ENCODE measurements around the gene CYB5R3.

Gene CYB5R3

DNA sequence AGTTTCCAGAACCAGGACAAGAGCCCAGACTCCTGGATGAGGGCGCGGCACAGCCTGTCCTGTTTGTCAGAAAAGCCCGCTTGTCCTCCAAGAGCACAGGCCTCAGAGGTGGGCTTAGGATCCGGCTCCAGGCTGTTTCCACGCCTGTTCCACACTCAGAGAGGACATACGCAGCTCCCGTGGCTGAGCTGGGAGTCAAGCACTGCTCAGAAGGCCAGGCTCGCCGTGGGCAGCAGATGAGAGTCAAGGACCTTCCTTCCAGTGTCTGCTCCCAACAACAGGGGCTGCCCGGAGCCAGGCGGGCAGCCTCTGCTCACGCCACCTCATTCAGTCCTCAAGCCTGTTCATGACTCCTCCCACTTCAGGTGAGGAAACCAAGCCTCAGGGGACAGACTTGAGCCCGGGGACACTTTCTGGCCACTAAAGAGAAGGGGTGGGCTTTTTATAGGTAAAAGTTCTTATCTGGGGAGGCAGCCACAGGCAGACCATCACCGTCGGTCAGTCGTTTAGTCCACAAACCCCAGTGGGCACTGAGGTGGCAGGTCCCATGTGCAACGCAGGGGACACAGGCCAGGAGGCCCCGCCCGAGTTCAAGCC is 3.8 kb downstream of the CYB5R3 start:
- DNase-seq (ENCODE audit: low read depth in 2 of 2): no peak

DNA sequence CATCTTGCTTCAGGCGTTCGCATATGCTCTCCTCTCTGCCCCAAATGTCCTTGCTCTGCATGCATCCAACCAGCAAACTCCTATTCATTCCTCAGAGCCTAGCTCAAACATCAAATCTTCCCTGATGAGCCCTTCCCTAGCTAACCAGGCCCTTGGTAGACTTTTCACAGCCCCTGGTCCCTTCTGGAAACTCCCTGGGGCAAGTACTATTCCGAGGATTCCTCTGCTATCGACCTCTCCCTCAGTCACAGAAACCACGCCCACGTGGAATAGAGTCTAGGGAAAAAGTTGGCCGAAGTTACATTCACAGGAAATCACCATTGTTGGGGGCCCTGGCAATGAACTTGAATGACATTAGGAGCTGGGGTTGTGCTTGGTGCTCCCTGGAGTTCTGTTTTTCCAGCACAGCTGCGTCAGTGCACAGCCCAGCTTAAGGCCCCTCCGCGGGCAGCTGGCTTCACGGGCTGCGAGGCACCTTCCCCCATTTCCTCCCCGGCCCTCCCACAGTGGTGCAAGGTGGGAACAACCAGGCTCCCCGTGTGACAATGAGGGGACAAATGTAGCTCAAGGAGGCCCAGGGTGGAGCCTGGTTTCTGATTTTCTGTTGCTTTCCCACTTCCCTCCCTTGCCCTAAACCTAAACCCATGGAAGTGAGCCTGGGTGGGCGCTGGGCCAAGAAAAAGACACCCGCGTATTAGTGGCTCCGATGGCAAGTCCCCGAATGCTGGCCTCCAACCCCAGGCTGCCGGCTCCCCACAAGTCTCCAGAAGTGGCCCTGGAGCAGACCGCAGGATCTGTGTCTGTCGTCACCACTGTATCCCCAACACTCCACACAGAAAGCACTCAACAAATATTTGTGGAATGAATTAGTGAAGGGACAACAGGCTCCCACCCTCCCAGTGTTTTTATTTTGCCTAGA is 4.5 kb downstream of the CYB5R3 start:
- no peak for DNase-seq (ENCODE audit: low read depth in 2 of 2)

DNA sequence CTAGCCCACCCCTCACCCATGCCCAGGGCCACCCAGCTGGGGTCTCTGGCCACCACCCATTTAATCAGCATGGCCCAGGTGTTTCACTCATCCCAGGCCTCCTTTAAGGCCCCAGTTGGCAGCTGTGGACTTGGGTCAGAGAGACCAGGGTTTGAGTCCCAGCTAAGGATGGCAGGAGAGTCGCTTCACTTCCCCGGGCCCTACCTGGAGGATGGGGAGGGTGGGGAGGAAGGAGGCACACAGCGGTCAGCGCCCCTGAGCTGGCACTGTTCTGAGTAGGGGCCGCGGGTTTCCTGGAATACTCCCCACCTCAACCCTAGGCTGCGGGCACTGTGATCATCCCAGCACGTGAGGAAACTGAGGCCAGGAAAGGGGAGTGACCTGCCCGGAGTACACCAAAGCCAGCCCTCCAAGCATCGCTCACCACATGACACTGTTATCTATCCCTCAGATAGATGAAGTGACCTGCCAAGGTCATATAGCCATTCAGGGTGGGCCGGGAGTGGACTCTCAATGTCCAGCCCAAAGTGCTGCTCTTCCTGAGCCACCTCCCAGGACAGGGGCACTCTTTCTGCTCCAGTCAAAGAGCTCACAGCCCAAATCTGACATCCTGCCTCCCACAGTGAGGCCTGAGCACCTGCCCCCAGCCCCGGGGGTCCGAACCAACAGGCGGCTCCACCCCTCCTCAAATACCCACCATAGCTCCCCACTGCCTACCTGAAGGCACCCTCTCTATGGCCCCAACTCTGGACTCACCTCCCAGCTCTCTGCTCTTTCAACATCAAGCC is 5.4 kb downstream of the CYB5R3 start:
- no peak for DNase-seq (ENCODE audit: low read depth in 2 of 2)

DNA sequence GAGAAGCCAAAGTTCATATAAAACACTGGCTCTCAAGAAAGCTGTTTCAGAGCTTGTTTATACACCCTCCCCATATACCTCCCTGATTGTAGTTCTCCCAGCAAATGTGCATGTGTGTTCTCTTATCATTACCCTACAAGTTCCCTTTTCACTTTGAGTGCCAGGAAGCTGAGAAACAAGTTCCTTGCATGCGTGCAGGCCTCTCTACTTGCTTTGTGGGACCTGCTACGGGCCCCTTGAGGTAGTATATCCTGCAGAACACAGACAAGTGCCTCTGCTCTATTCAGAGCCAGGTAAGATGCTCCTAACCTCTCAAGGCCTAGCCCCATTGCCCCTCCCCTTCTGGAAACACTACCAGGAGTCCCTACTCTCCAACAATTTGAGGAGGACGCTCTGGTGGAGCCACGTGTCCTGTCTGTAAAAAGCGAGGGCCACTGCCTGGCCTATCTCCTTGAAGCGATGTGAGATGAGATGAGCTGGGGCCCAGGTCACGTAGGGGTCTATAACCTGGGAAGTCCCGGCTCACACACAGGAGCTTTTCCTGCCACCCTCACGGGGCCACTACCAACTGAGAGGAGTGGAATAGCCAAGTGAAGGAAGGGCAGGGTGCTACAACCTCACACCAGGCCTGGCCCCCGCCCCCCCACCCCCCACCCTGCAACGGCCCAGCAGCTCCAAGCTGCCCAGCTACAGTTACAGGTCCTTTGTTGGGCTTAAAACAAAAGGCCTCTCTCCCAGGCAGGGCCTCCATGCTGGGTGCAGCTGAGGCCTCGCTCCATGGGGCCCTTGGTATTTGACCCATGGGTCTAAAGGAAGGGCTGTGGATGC is 6.2 kb downstream of the CYB5R3 start:
- DNase-seq (ENCODE audit: low read depth in 2 of 2): no peak

DNA sequence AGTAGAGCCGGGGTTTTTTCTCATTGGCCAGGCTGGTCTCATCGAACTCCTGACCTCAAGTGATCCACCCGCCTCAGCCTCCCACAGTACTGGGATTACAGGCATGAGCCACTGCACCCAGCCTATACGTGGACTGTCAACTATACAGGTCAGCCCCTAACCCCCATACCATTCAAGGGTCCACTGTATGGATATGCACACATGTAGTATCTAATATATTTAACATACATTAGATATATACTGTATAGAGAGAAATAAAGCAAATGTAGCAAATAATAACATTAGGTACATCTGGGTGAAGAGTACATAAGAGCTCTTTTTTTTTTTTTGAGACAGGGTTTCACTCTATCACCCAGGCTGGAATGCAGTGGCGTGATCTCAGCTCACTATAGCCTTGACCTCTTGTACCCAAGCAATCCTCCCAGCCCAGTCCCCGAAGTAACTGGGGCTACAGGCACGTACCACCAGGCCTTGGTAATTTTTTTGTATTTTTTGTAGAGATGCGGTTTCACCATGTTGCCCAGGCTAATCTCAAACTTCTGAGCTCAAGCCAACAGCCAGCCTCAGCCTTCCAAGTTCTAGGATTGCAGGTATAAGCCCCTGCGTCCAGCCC is 7.3 kb downstream of the CYB5R3 start:
- no peak for DNase-seq (ENCODE audit: low read depth in 2 of 2)

DNA sequence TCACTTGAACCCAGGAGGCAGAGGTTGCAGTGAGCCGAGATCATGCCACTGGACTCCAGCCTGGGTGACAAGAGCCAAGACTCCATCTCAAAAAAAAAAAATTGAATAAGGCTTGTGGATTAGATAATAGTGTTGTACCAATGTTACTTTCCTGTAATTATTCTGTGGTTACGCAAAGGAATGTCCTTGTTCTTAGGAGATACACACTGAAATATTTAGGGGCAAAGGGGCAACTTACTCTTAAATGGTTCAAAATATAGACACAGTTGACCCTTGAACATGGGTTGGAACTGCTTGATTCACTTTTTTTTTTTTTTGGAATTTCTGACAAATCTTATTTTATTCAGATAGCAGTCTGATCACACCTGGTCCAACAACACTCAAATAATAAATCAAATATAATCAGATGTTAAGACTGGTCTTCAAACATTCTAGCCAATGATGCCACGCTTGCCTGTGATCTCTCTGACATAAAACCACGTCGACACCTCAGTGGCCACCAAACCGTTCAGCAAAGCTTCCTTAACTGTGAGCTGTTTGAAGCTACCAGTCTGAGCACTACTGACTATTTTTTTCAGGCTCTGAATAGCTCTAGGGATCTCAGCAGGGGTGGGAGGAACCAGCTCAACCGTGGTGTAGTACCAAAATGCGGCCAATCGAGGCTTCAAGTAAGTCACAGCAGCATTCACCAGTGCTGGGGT is 9.5 kb downstream of the CYB5R3 start:
- no peak for DNase-seq (ENCODE audit: low read depth in 2 of 2)

DNA sequence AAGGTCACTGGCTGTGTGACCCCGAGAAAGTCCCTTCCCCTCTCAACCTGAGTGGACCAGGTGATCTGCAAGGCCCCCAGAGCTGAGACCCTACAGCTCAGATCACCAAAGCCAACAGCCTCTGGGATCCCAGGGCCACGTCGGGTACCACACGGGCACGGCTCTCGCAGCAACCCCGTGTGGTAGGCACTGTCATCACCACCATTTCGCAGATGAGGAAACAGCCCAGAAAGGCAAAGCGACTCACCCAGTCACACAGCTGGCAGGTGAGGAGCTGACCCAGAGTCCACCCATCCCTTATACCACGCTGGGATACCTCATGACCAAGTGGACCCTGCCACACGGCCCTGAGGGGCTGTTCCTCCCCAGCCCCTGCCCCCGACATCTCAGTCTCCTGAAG is 11.6 kb downstream of the CYB5R3 start:
- no peak for DNase-seq (ENCODE audit: low read depth in 2 of 2)

DNA sequence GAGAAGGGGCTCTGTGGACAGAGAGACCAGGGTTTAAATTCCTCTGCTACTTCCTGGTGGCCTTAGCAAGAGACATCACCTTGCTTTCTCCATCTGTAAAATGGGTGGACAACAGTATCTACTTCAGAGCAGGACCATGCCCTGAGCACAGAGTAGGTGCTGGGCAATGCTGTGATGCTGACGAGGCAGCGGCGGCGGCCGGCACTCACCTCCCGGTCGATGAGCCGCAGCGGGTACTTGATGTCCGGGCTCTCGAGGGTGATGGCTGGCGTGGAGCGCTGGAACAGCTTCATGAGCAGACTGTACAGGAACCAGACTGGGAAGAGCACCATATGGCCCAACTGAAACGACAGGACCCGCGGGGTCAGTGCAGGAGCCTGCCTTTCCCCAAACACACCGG is 12.7 kb downstream of the CYB5R3 start:
- DNase-seq (ENCODE audit: low read depth in 2 of 2): no peak

DNA sequence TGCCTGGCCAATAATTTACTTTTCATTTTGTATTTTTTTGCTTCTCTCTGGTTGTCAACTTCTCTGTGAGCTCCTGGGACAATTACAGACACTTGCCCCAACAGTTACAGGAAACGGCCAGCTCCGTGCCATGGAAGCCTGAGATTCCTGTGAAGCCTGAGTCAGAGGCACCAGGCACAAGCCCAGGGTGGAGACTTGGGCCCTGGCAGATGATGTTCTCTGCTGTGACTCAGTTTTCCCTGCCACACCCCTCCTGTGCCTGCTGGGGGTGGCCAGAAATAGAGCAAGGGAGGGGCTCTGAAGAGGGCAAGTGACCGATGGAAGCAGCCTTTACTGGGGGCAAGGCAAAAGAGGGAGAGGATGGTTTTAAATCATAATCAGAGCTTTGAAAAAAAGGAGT is 13.7 kb downstream of the CYB5R3 start:
- no peak for DNase-seq (ENCODE audit: low read depth in 2 of 2)

DNA sequence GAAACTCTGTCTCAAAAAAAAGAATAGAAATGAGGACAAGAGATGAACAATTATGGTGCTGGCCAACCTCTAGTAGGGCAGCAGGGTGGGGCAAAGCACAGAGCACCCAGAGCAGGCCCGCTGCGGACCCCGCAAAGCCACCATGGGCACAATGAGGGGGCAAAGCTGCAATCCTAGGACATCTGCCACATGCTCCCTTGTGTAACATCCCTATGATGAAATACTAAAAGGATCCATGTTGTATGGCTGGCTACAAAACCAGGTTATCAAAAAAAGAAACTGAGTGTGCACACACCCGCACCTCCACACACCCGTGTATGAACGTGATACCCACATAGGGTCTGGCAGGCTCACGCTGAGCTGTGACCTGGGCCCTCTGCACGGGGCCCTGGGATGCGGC is 16.2 kb downstream of the CYB5R3 start:
- DNase-seq (ENCODE audit: low read depth in 2 of 2): no peak

DNA sequence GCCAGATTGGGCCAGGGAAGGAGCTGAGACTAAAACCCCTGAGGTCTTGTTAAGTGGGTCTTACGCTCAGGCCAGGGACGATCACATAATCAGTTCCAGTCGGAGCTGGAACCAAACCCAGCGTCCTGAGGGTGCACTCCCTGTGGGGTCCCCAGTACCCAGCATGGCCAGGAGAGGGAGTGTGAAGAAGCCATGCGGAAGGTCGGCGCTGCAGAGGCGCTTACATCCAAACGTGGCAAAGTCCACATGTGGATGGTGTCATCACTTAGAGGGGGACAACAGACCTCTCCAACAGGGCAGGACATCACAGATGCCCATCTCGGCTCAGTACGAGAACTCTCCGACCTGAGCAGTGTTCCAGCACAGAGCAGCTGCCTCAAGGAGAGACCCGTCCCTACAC is 17.1 kb downstream of the CYB5R3 start:
- no peak for DNase-seq (ENCODE audit: low read depth in 2 of 2)

DNA sequence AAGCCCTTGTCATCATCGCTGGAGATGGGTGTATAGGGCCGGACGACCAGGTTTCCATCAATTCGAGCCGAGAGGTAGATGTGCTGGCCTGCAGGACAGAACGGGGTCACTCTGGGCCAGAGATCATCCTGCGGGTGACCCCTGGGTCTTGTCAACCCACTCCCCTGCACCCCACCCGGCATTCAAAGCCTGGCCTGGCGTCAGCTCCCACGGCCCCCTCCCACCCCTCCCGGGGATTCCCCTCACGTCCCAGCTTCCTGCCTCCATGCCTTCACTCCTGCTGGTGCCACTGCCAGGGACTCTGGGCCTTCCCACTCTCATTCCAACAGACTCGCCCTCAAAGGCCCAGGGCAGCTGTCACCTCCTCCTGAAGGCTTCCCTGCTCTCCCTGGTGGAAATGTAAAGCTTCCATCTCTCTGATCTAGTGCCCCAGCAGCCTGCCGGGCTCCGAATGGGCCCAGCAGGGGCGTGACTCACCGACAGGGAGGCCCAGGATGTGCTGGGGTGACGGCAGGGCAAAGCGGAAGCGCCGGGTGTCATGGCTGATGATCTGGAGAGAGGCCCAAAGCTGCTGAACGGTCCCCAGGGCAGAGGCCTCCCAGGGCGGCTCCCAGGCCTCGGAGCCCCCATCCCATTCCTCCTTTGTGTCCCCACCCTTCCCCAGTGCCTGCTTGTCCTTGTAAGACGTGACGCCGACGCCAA is 18.1 kb downstream of the CYB5R3 start:
- DNase-seq (ENCODE audit: low read depth in 2 of 2): no peak

DNA sequence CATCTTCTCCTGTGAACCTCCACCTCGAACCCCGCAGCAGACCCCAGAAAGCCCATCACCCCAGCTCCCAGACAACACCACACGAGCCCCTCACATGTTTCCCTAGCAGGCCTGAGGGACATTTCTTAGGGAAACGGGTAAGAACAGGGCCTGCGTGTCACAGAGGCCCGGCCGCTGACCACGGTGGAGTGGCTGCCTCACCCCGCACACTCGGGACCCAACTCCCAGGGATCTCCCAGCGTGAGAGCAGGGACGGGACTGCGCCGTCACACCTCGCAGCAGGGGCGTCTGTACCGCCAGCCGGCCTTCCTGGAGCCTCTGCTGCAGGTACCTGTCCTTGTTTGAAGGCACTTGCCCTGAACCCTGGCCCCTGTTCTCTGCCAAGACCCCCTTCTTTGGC is 19.0 kb downstream of the CYB5R3 start:
- DNase-seq (ENCODE audit: low read depth in 2 of 2): no peak

DNA sequence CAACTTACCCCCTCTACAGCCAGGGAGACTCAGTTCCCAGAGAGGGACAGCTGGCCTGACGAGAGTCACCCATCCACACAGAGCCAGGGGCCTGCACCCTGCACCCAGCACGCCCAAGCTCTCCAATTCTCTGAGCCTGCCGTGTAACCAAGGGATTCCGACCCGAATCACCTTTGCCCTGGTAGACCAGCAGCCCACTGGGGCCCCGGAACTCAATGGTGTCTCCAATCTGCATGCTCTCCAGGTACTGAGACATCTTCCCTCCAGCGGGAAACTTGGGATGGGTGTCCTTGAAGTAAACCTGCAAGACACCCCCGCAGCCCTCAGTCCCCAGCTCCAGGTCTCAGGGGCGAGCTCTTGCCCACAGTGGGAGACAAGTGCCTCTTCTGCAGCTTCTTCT is 21.2 kb downstream of the CYB5R3 start:
- no peak for DNase-seq (ENCODE audit: low read depth in 2 of 2)

DNA sequence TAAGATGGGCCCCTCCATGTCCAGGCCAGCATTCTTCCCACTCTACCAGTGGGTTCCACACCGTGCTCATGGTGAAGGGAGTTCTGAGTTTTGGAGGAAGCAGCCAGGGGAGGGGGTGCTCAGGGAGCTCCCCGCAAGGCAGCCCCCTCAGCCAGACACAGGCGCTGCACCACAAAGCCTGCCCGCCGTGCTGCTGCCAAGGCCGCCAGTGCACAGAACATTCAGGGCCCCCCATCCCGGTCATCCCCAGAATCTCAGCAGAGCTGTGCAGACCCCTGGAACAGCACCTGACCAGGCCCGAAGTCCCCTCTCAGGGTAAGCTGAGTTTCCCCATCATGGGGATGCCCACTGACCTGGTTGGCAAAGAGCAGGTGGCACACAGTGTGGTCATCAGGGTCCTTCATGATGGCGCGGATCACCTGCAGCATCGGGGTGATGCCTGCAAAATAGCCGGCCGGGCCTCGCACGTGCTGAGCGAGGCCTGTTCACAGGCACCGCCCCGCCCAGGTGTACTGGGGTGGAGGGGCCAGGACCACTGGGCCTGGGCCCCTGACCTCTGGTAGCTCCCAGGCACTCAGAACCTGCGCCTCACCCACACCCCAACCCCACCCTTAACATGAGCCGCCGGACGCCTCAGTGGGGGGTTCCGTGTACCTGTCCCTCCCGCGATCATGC is 22.1 kb downstream of the CYB5R3 start:
- DNase-seq (ENCODE audit: low read depth in 2 of 2): no peak

DNA sequence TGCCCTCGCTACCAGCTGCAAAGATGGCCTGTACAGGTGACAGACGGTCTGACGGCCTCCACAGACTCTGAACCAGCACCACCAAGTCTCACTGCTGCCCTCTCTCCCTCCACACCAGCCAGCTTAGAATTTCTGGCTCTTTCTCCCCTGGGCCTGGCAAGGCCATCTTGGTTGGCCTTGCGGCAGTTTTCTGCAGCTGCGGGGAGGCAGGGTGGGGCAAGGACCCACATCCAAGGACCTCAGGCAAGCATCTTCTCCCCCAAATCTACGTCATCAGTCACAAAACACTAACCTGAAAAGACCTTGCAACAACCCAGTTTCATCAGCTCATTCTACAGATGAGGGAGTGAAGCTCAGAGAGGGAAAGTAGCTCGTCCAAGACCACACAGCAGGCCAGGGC is 22.8 kb downstream of the CYB5R3 start:
- DNase-seq (ENCODE audit: low read depth in 2 of 2): no peak

DNA sequence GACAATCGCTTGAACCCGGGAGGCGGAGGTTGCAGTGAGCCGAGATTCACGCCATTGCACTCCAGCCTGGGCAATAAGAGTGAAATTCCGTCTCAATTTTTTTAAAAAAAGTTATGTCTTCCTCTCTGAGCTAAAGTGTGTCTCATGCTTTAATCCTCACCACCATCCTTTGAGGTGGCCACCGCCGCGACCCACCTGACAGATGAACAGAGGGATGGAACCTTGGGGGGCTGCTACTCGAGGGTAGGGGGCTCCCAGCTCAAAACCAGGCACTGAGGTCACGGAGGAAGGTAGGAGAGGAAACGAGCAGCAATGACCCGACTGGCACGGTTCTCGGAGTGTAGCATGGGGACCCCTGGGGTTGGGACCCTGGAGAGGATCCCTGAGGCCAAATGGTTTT is 23.8 kb downstream of the CYB5R3 start:
- no peak for DNase-seq (ENCODE audit: low read depth in 2 of 2)

DNA sequence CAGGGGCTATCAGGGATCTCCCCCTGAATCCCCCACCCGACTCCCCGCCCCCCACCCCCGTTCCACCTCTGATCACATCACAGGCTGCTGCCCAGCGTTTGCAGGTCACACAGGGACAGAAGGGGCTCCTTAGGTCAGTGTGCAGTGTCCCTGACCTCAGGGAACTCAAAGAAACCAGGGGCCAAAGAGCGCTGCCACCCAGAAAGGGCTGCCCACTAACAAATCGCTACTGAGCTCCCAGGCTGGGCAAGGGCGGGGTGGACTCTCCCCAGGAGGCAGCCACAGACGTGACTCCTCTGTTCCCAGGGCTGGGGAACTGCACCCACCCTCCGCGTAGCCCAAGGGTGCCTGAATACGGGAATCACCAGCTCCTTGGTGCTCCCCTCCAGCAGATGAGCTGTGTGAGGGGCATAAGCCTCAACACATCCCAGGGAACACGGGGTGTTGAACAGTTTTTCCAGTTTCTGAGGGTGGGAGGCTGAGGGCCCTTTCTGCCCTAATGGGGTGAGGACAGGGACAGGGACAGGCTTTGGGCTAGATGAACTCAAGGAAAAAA is 24.6 kb downstream of the CYB5R3 start:
- DNase-seq (ENCODE audit: low read depth in 2 of 2): no peak

DNA sequence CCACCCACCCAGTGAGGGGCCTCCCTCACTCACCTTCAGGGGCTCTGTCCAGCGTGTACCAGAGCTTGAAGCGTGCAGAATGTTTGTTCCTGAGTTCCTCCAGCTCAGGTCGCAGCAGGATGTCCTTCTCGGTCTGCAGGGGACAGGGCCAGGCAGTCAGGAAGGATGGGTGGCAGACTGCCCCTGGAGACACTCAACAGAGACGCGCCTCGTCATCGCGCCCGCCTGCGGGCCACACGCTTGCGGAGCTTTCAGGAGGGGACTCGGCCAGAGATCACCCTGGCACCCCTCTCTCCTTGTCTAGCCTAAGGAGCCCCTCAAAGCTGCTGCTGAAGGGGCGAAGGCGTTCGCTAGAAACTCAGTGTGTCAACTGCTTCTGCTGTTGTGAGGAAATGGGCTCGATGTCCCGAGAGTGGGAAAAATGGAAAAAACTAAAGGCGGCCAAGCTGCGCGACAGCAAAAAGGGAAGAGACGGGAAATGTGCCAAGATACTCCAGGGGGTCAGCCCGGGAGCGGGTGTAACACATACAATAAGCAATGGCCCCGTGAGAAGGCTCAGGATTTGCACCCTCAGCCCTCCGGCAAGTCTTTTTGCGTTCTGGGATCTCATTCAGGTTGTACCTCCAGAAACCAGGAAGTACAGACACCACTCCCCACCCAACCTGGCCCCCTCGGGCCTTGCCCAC is 25.3 kb downstream of the CYB5R3 start:
- DNase-seq (ENCODE audit: low read depth in 2 of 2): no peak

Measured in activated CD8-positive, alpha-beta memory T cell treated with anti-CD3 and anti-CD28 coated beads for 4 hours (primary cell).